Astrocyte (in vitro differentiated cells and primary cell): ENCODE results near the gene CMYA5.

ENCODE experiments used
- EZH2 ChIP-seq: IDR thresholded peaks from 2 replicates; pipeline ENCODE4 v1.6.1; 2012; ENCODE audit warnings: mild to moderate bottlenecking, low read length, inconsistent platforms; ENCODE audit not compliant: insufficient read depth
- TF ChIP-seq, protein P1 (sequence below): IDR thresholded peaks from 2 replicates; pipeline ENCODE4 v1.5.1; 2011; ENCODE audit warnings: low read depth, mild to moderate bottlenecking, inconsistent platforms, low read length, moderate library complexity; ENCODE audit not compliant: insufficient read depth

DNA sequence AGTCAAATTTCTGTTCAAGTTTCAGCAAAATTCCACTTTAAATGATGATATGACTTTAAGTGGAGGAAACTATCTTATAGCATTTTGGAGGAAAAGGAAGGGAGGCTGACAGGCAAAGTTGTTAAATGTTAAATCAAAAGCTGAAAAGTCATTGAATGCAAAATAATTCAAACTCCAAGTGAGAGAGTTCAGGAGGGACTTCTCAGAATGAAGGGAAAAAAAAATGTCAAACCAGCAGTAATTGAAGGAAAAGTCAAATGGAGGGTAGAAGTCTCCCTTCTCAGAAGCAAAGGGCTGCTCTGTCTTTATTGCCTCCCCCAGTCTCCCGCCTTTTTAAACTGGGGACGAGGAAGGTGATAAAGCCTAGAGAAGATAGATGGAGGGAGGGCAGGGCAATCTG, 134.8 kb downstream of the CMYA5 start:
- TF ChIP-seq, protein P1, sequence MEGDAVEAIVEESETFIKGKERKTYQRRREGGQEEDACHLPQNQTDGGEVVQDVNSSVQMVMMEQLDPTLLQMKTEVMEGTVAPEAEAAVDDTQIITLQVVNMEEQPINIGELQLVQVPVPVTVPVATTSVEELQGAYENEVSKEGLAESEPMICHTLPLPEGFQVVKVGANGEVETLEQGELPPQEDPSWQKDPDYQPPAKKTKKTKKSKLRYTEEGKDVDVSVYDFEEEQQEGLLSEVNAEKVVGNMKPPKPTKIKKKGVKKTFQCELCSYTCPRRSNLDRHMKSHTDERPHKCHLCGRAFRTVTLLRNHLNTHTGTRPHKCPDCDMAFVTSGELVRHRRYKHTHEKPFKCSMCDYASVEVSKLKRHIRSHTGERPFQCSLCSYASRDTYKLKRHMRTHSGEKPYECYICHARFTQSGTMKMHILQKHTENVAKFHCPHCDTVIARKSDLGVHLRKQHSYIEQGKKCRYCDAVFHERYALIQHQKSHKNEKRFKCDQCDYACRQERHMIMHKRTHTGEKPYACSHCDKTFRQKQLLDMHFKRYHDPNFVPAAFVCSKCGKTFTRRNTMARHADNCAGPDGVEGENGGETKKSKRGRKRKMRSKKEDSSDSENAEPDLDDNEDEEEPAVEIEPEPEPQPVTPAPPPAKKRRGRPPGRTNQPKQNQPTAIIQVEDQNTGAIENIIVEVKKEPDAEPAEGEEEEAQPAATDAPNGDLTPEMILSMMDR = no peak
- no peak for TF ChIP-seq EZH2
